K562 (cell line): Measurements from ENCODE around the gene EME2. TPM values are rescaled to one million over a fixed set of nuclear protein-coding genes. Genes with fewer than 3 reads are reported as not detected.

Experiments used
- ATAC-seq: fragments of 200-7000 bp; cut with Tn5 transposase; 3 replicates; pipeline ENCODE4 v1.9.1; 2020; ENCODE audit warnings: moderate library complexity
- BruUV-seq: library from RNA; stranded (reverse); fragments of 400-500 nt; replicated peaks from 2 replicates; lab custom pipeline; 2021; lab: Mats Ljungman, UMichigan
- CTCF ChIA-PET: fragments of 300-600 bp; formaldehyde crosslinking; extraction: SDS; loops from one replicate; lab custom pipeline; 2021; ENCODE audit warnings: low intra/inter-chr PET ratio; lab: Yijun Ruan, JAX
- POLR2A ChIA-PET: fragments of 300-600, 350-650 bp; sonication (Branson Sonifier 250); formaldehyde crosslinking; extraction: SDS; loops from one replicate; lab custom pipeline; 2021; ENCODE audit warnings: antibody characterized with exemption, inconsistent platforms; lab: Yijun Ruan, JAX
- DNase-seq, 4 experiments: peaks; one replicate each; pipeline versions ENCODE4 v3.0.0 to v3.0.0-alpha.2; 2011 to 2018; ENCODE audit warnings: low spot score in 3 of 4, mixed read lengths in 3 of 4; ENCODE audit errors: extremely low read depth in 1 of 4
- FAIRE-seq: peaks from 2 replicates; lab custom pipeline; 2011; peaks lifted over from hg19 to GRCh38; lab: Jason Lieb, UNC
- H2AFZ ChIP-seq: 2 replicates; pipeline ENCODE4 v1.6.0; 2011; ENCODE audit warnings: low read depth, low read length, control low read depth, inconsistent platforms
- H3K27ac ChIP-seq: fragments of 200-600 bp; 3 replicates; pipeline ENCODE4 v1.8.0; 2011; ENCODE audit warnings: low read depth, mild to moderate bottlenecking, control low read depth, inconsistent platforms, low read length, moderate library complexity, mixed read lengths; ENCODE audit errors: extremely low read depth
- H3K27me3 ChIP-seq, 2 experiments: fragments of 300-600 bp in 1 of 2; 2 replicates in 1 of 2; 3 replicates in 1 of 2; pipeline versions ENCODE4 v1.6.0 to v1.8.0; 2011; ENCODE audit warnings: inconsistent platforms in 2 of 2, low read length in 2 of 2, mild to moderate bottlenecking in 1 of 2, mixed read lengths in 1 of 2, moderate library complexity in 1 of 2; ENCODE audit not compliant: control insufficient read depth in 2 of 2, insufficient read depth in 2 of 2
- H3K36me3 ChIP-seq: fragments of 300-600 bp; 3 replicates; pipeline ENCODE4 v1.8.0; 2011; ENCODE audit warnings: mild to moderate bottlenecking, low read length, inconsistent platforms; ENCODE audit not compliant: control insufficient read depth, insufficient read depth
- H3K4me1 ChIP-seq, 2 experiments: fragments of 200-600 bp in 1 of 2; replicated peaks in 1 of 2; 2 replicates in 1 of 2; 3 replicates in 1 of 2; pipeline versions ENCODE4 v1.5.1 to v1.8.0; 2011; ENCODE audit warnings: inconsistent platforms in 2 of 2, low read length in 2 of 2, mild to moderate bottlenecking in 1 of 2, mixed read lengths in 1 of 2, moderate library complexity in 1 of 2; ENCODE audit not compliant: control insufficient read depth in 2 of 2, insufficient read depth in 2 of 2
- H3K4me2 ChIP-seq: 2 replicates; pipeline ENCODE4 v1.6.1; 2011; ENCODE audit warnings: low read length, control low read depth, inconsistent platforms, mixed read lengths; ENCODE audit not compliant: insufficient read depth
- H3K4me3 ChIP-seq: fragments of 200-600 bp; sonication (generic), shearing (Covaris generic); 2 replicates; pipeline ENCODE4 v1.5.1; 2016; ENCODE audit warnings: control low read depth, inconsistent platforms
- H3K79me2 ChIP-seq: fragments of 200-600 bp; 3 replicates; pipeline ENCODE4 v1.8.0; 2011; ENCODE audit warnings: low read length, inconsistent platforms; ENCODE audit not compliant: control insufficient read depth, insufficient read depth
- H3K9ac ChIP-seq, 2 experiments: 2 replicates each; pipeline versions ENCODE4 v1.6.0 to v1.6.1; 2011; ENCODE audit warnings: low read depth in 2 of 2, low read length in 2 of 2, control low read depth in 1 of 2, inconsistent platforms in 1 of 2, mild to moderate bottlenecking in 1 of 2, mixed read lengths in 1 of 2; ENCODE audit not compliant: insufficient read depth in 1 of 2
- H3K9me1 ChIP-seq: one replicate; pipeline ENCODE4 v1.6.0; 2011; ENCODE audit warnings: inconsistent platforms, mild to moderate bottlenecking, low read length, moderate library complexity; ENCODE audit not compliant: control insufficient read depth, insufficient read depth
- H3K9me3 ChIP-seq: replicated peaks from 2 replicates; pipeline ENCODE4 v1.5.1; 2011; ENCODE audit warnings: low read depth, low read length, inconsistent platforms; ENCODE audit not compliant: control insufficient read depth, insufficient read depth
- H4K20me1 ChIP-seq: replicated peaks from 2 replicates; pipeline ENCODE4 v1.6.1; 2011; ENCODE audit warnings: low read length, inconsistent platforms, mixed read lengths; ENCODE audit not compliant: control insufficient read depth, insufficient read depth
- CCNT2 ChIP-seq: IDR thresholded peaks from 2 replicates; pipeline ENCODE4 v1.6.1; 2011; ENCODE audit warnings: borderline replicate concordance, low read depth, mild to moderate bottlenecking, moderate library complexity, mixed read lengths, low read length; ENCODE audit not compliant: insufficient read length; ENCODE audit errors: extremely low read depth
- HDGF ChIP-seq: fragments of 450-650 bp; IDR thresholded peaks from 2 replicates; pipeline ENCODE4 v1.6.1; 2016
- HNRNPL ChIP-seq: fragments of 200-400 bp; formaldehyde crosslinking; IDR thresholded peaks from 2 replicates; pipeline ENCODE4 v1.6.1; 2017; ENCODE audit warnings: low read depth, mild to moderate bottlenecking, low read length
- NR2F6 ChIP-seq: fragments of 450-650 bp; formaldehyde crosslinking; IDR thresholded peaks from 2 replicates; pipeline ENCODE4 v1.4.0; 2020; ENCODE audit warnings: mild to moderate bottlenecking
- POLR2G ChIP-seq: fragments of 200-400 bp; formaldehyde crosslinking; IDR thresholded peaks from 2 replicates; pipeline ENCODE4 v1.6.1; 2017; ENCODE audit warnings: low read depth, mild to moderate bottlenecking, antibody characterized with exemption, low read length, moderate library complexity
- TAF9B ChIP-seq: fragments of 450-650 bp; IDR thresholded peaks from 2 replicates; pipeline ENCODE4 v1.6.1; 2018; ENCODE audit warnings: mild to moderate bottlenecking; ENCODE audit not compliant: partially characterized antibody
- ZNF124 ChIP-seq: sonication (generic); formaldehyde crosslinking; IDR thresholded peaks from 2 replicates; pipeline ENCODE4 v1.8.1; 2022; ENCODE audit warnings: missing genetic modification reagents
- ZNF280B ChIP-seq: fragments of 250-450 bp; sonication (Bioruptor Pico); IDR thresholded peaks from 2 replicates; pipeline ENCODE4 v1.5.1; 2021; ENCODE audit warnings: mild to moderate bottlenecking
- WGBS: fragments of 100-300 bp; shearing (Covaris generic); methylation state at CpG from one replicate; pipeline ENCODE4 v1.1.6; 2016; ENCODE audit warnings: low coverage, mixed read lengths; ENCODE audit not compliant: insufficient coverage; ENCODE audit errors: missing lambda C conversion rate; 5-methylcytosine and 5-hydroxymethylcytosine counted together
- in situ Hi-C: fragments of 300-500 bp; cut with MboI; formaldehyde crosslinking; loops from 4 replicates; pipeline ENCODE4 v1.15.0; 2018; ENCODE audit warnings: inconsistent platforms, mixed read lengths
- intact Hi-C: fragments of 100-400 bp; cut with micrococcal nuclease; formaldehyde crosslinking; loops from 2 replicates; pipeline ENCODE4 v1.14.2; 2022
- polyA plus RNA-seq, 8 experiments: library from polyadenylated mRNA; depleted of rRNA in 4 of 8; stranded (reverse) in 5 of 8; unstranded in 3 of 8; fragments of >200 nt; fragmentation: Nextera tagmentation in 2 of 8; fragmentation: Illumina TruSeq in 1 of 8; extraction: Ambion mirVana in 2 of 8; extraction: Trizol in 1 of 8; gene quantifications; 2 replicates each; pipeline versions ENCODE4 v1.2.1 to v1.2.3, GENCODE V29; 2011 to 2014; ENCODE audit warnings: inconsistent platforms in 1 of 8, missing spikeins in 1 of 8
- total RNA-seq, 7 experiments: library from RNA; depleted of rRNA in 6 of 7; stranded (reverse); fragments of >200 nt in 6 of 7; fragmentation: Illumina TruSeq in 2 of 7; extraction: Trizol in 2 of 7; gene quantifications; 2 replicates each; pipeline versions ENCODE4 v1.2.1 to v1.2.3, GENCODE V29; 2011 to 2021; ENCODE audit warnings: low replicate concordance in 1 of 7
- TF ChIP-seq, protein P1 (sequence below), 3 experiments: IDR thresholded peaks in 2 of 3; conservative IDR thresholded peaks in 1 of 3; 2 replicates each; pipeline ENCODE4 v1.5.1; 2011 to 2012; ENCODE audit warnings: low read length in 3 of 3, mild to moderate bottlenecking in 3 of 3, control low read depth in 2 of 3, improper control_type of control experiment in 1 of 3, inconsistent platforms in 1 of 3, low read depth in 1 of 3, mixed read lengths in 1 of 3, moderate library complexity in 1 of 3; ENCODE audit not compliant: insufficient read depth in 2 of 3

The EME2 gene
- total and polyA plus RNA-seq, 9 of the 15 experiments (the other 6 are each of a cell fraction or from before 2014, with no cell fraction given): 0.35 to 19.9 (median 3.5) TPM

GRCh38 chr16:1785846-1786170 lies 13.2 kb downstream of the EME2 start (continued):
- no peak for TF ChIP-seq CCNT2
- no peak for TF ChIP-seq TAF9B
- TF ChIP-seq ZNF124: no peak
- no peak for TF ChIP-seq NR2F6
- TF ChIP-seq, all 486 proteins: peak for 0

DNA sequence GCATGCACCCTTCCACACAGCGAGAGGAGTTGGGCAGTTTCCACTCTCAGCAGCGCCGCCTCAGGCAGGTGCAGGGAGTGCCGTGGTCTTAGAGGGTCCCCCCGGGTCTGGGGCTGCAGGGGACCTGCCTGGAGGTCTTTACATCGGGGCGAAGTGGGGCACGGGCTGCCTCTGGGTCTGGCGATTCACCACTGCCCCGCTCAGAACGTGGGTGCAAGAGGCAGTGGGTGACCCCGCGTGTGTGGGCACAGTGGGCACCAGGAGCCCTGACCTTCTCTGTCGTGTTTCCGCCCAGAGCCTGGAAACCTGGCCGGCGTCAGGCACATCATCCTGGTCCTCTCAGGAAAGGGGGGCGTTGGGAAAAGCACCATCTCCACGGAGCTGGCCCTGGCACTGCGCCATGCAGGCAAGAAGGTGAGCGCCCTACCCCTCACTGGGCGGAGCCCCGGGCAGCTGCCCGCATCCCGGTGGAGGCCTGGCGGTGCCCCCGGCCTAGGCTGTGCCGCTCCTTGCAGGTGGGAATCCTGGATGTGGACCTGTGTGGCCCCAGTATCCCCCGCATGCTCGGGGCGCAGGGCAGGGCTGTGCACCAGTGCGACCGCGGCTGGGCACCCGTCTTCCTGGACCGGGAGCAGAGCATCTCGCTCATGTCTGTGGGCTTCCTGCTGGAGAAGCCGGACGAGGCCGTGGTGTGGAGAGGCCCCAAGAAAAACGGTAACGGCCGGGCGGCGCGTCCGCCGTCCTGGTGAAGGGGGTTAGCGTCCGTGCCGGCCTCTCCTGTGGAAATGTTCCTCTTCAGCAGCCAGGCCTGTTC lies 13.8 kb downstream of the EME2 start:
- H3K27ac ChIP-seq: no peak overlapping the region
- peaks cover 2 to 79% of the 10 kb centered on the region in 2 experiments; a peak in 3 of 5 replicates for H3K4me1 ChIP-seq
- H3K9ac ChIP-seq: no peak overlapping the region
- peaks cover 52% of the 10 kb centered on the region for H3K79me2 ChIP-seq
- BruUV-seq: no TSS peak
- no peaks in the 10 kb centered on the region for H3K27me3 ChIP-seq
- no peaks in the 10 kb centered on the region for H3K9me1 ChIP-seq
- FAIRE-seq (no peak), ATAC-seq (no peak)
- H3K9me3 ChIP-seq: no peaks in the 10 kb centered on the region
- H3K4me2 ChIP-seq: no peak overlapping the region
- no peak overlapping the region for H3K4me3 ChIP-seq
- no peaks in the 10 kb centered on the region; the same call in 1 of the 2 replicates for H4K20me1 ChIP-seq
- POLR2A ChIA-PET: interaction anchor here (0.7 kb wide), 1 partner anchor 11 kb away, joined by 3 read pairs; no protein-coding TSS in a partner anchor
- intact Hi-C loops (no loop called here), in situ Hi-C loops (no loop called here)
- no peak overlapping the region for H2AFZ ChIP-seq
- peaks cover 59% of the 10 kb centered on the region; the same call in 1 of the 3 replicates for H3K36me3 ChIP-seq
- CTCF ChIA-PET: no interaction called here
- TF ChIP-seq POLR2G: peak; percentile 41
- peak; percentile 65; the same call in 1 of the 2 replicates for TF ChIP-seq HNRNPL
- no peak for TF ChIP-seq HDGF
- TF ChIP-seq ZNF280B: no peak
- TF ChIP-seq, protein P1, sequence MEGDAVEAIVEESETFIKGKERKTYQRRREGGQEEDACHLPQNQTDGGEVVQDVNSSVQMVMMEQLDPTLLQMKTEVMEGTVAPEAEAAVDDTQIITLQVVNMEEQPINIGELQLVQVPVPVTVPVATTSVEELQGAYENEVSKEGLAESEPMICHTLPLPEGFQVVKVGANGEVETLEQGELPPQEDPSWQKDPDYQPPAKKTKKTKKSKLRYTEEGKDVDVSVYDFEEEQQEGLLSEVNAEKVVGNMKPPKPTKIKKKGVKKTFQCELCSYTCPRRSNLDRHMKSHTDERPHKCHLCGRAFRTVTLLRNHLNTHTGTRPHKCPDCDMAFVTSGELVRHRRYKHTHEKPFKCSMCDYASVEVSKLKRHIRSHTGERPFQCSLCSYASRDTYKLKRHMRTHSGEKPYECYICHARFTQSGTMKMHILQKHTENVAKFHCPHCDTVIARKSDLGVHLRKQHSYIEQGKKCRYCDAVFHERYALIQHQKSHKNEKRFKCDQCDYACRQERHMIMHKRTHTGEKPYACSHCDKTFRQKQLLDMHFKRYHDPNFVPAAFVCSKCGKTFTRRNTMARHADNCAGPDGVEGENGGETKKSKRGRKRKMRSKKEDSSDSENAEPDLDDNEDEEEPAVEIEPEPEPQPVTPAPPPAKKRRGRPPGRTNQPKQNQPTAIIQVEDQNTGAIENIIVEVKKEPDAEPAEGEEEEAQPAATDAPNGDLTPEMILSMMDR (IDR thresholded peaks at IDR 0.05 in 2 of 3, conservative IDR thresholded peaks at IDR 0.05 in 1 of 3; ENCODE audit: insufficient read depth in 2 of 3, low read depth in 1 of 3, low read length in 3 of 3): 0 out of 6 replicates have a peak, but pooled peaks of 1 of the 3 experiments have one; percentile 15
- TF ChIP-seq, all 486 proteins: peak for 3
- WGBS: 91% methylated on average over 38 of the region's 51 CpGs
- DNase-seq: no peak
